AG08396 (cell line): Measurements from ENCODE around the gene DCTN2.
"Not testable (repeated sequence)": the region's sequence is repeated elsewhere in the genome, so short reads cannot be mapped to it uniquely, and the experiment has no call there.

Experiments used
- DNase-seq: peaks from one replicate; pipeline ENCODE4 v3.0.0; 2012; ENCODE audit warnings: low spot score, mixed read lengths

The DCTN2 gene

GRCh38 chr12:57546438-57547287, at the start of gene DCTN2:
DCTN2 (minus strand) TSS chr12:57547192; CDS start chr12:57547063, 129 bp downstream.
- peak; percentile 99 for DNase-seq

- no peak for DNase-seq
Observed at GRCh38 chr12:57593187-57593586, 46.2 kb upstream of the DCTN2 start.

DNA sequence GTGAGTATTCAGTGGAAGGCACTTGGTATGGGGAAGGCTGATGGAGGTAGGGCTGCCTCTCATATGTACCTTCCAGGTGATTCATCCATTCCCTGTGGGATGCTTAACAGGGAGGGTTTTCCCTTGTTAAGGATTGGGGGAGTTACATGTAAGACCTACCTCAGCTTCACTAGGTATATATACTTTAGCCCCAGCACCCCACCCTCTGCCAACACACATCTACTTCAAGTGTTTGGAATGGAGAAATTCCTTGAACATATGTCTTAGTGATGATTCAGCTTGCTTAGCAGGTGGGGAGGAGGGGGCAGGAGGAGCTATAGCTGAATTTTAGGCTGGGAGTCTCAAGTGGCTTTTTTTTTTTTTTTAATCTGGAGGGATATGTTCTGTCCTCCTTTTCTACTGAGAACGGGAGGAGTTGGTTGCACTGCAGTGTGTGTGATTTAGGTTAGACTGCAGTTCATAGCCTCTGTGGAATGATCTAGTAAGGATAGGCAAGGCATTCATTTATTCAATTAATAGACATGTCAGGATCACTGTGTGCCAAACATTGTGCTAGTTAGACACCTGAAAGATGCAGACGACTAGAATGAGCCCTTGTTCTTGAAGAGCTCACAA, 45.7 kb upstream of the DCTN2 start:
- DNase-seq, result no peak

GRCh38 chr12:57591782-57592325, 44.9 kb upstream of the DCTN2 start:
- no peak for DNase-seq

GRCh38 chr12:57590864-57591781, 44.1 kb upstream of the DCTN2 start, which contains the start of gene PIP4K2C:
PIP4K2C (plus strand) TSS chr12:57591192; CDS start chr12:57591290, 98 bp downstream.
- peak; percentile 87 for DNase-seq

DNA sequence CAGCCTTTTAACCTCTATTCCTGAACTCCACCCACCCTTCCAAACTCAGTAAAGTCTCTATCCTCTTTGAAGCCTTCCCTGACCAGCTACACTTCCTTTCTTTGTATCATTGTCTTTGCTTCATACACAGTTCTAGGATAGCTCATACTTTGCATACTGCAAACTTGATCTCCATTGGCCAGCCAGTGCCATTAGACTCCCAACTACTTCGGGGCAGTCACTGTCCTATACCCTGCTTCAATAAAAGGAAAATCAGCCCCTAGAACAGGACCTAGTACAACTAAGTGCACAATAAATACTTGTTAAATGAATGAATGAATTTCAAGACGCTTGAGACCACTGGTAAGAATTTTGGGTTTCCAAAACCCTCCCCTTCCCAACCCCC, 43.5 kb upstream of the DCTN2 start:
- no peak for DNase-seq

DNA sequence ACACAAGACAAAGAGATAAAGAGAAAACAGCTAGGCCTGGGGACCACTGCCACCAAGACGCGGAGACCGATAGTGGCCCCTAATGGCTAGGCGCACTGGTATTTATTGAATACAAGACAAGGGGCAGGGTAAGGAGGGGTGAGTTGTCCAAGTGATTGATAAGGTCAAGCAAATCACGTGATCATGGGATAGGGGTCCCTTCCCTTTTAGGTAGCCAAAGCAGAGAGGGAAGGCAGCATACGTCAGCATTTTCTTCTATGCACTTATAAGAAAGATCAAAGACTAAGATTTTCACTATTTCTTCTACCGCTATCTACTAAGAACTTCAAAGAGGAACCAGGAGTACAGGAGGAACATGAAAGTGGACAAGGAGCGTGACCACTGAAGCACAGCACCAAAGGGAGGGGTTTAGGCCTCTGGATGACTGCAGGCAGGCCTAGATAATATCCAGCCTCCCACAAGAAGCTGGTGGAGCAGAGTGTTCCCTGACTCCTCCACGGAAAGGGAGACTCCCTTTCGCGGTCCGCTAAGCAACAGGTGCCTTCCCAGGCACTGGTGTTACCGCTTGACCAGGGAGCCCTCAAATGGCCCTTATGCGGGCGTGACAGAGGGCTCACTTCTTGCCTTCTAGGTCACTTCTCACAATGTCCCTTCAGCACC, 42.1 kb upstream of the DCTN2 start:
- not testable (repeated sequence) for DNase-seq

- no peak for DNase-seq
Observed at GRCh38 chr12:57586832-57587429, 39.9 kb upstream of the DCTN2 start.

- DNase-seq, result no peak
Observed at GRCh38 chr12:57586128-57586527, 39.1 kb upstream of the DCTN2 start.

DNA sequence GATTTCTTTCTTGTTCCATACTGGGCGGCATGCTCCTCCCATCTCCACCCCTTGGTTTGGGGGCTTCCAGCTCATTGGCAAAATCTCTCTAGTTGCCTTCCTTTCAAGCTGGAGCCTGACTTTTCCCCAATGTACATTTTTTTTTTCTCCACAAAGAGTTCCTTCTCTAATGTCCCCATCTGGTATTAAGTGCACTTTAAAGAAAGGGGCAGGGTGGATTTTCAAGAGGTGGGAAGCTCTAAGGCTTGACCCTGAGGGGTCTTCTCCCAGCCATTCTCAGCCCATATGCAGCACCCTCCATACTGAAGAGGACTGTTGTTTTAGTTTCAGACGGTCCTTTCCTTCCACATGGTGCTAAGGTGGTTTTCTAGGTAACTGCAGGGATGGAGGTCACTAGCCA, 38.2 kb upstream of the DCTN2 start:
- no peak for DNase-seq

DNA sequence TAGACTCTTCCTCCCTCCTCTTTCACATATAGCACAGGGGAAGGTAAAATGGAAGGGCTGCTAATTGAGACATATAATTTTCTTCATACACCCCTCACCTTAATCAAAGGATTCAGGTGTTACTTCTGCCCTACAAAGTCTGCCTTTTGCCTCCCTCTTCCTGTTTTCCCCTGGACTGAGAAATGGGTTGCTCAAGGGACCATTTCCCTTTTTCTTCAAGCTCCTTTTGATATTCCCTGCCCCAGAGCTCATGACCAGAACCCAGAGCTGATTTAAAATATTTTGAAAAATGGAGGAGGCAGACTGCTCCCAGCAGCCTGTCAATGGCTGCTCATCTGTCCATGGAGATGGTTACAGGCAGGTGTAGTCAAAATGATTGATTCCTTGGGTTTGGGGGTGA, 37.7 kb upstream of the DCTN2 start:
- no peak for DNase-seq

DNA sequence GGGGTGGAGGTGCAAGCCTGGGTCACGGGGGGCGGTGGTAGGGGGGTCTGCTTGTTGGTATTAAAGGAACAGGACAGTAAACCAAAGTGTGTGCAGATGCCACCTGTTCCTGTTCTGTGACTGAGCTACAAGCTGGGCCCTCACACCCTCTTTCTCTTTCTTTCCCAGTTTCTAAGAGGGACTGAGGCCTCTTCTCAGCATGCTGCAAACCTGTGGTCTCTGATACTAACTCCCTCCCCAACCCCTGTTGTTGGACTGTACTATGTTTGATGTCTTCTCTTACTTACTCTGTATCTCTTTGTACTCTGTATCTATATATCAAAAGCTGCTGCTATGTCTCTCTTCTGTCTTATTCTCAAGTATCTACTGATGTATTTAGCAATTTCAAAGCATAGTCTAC, 37.1 kb upstream of the DCTN2 start:
- no peak for DNase-seq

DNA sequence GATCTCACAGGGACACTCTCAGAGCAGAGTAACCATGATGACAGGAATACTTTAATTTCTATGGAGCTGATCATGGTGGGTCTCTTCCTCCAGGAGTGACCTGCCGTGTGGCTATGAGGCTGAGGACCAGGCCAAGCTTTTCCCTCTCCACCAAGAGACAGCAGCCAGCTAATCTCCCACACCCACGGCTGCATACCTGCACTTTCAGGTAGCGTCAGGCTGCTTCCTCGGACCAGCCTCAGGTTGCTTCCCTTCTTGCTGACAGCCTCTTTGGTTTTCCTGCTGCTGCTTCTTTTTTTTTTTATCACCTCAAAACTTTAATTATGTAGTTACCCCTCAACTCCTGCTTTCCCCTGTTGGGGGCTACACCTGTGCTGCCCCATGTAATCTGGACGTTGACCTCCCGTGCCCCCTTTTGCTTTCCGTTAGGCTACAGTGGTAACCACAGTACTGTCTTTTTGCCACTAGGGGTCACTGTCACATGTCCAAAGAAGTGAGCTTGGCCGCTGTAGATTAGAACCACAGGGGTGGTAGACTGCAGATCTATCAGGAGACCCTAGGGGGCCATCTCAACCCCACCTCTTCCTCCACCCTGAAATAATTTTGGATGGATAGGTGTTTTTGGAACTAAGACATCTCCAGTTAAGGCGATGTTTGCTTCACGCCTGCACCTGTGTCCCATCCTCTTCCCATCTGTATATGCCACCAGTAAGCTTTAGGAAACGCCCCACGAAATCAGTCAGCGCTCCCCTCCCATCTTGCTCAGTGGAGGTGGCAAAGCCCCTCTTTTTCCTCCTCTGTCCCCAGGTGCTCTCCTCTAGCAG, 36.2 kb upstream of the DCTN2 start:
- peak; percentile 90 for DNase-seq

- DNase-seq, result no peak
Observed at GRCh38 chr12:57582440-57582839, 35.4 kb upstream of the DCTN2 start.

DNA sequence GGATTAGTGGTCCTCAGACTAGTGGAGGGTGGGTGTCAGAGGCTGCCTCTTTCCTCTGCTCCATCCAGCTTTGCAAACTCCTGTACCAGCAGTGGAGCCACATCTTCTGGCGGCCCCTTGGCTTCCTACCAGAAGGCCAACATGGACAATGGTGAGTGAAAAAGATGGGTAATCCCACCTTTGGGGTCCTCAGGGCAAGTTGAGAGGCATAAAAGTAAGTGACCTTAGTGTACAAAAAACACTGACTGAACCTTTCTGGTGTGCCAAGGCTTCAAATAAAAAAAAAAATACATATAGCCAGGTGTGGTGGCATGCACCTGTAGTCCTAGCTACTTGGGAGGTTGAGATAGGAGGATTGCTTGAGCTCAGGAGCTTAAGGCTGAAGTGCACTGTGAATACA, 34.8 kb upstream of the DCTN2 start:
- DNase-seq, result no peak

GRCh38 chr12:57580466-57580795, 33.4 kb upstream of the DCTN2 start:
- DNase-seq, result no peak

DNA sequence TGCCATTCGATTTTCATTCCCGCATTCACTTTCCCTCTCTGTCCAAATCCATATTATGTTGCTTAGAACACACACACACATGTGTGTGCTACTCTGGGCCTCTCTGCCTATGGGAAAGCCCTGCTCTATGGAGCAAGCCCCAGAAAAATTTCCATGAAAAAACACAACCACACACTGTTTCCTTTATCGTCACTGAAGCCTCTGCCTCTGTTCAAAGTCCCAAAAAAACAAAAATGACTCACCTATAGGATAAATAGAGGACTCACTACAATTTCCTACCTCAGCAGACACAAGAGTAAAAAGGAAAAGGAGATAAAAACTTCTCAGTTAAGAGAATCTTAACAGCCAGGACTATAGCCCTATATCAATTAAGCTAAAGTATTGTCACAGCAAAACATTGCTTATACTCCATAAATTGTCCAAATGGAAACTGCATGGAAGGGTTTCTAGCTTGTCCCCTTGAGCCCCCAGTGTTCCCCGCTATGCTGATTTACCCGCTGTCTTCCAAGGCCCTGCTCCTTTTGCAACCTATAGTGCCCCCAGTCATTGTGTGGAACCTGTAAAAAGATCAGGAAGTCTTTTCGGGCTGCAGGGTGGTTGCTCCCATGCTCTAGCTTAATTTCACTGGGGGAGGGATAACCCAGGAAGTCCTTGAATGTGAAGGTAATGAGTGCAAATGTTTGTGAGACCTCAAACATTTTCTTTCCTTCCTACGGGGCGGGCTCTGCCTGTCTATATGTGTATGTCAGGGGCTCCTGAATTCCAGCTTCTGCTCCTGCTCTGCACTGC, 32.9 kb upstream of the DCTN2 start:
- no peak for DNase-seq

DNA sequence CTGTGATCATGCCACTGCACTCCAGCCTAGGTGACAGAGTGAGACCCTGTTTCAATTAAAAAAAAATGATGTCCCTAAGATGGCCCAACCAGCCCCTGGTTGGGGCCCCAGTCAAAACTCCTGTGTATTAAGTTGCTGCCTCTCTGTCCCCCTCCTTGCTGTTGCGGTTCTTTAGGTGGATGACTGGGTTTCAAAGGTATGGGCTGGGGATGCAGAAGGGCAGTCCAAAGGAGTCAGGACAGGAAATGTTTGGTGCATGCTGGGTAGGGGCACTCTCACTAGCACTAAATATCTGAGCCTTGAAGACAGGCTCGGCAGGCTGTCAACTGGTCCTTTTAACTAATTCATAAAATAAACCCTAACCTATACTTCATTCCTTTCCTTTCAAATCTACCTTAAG, 32.0 kb upstream of the DCTN2 start:
- DNase-seq, result no peak

- no peak for DNase-seq
Observed at GRCh38 chr12:57577981-57578758, 31.2 kb upstream of the DCTN2 start.
